ENCODE results near the gene CCDC24.

The CCDC24 gene

GRCh38 chr1:43976045-43976444, 15.4 kb upstream of the CCDC24 start:
- peak overlapping the region; percentile 93 for H3K4me3 ChIP-seq (ENCODE audit: control insufficient read depth, low read depth, low read length)
- DNase-seq (ENCODE audit: low read depth): no peak
- TF ChIP-seq CTCF (IDR thresholded peaks at IDR 0.05; ENCODE audit: control insufficient read depth, insufficient read depth, low read depth, low read length, missing control alignments): no peak

- no peak overlapping the region for H3K4me3 ChIP-seq (ENCODE audit: control insufficient read depth, low read depth, low read length)
- no peak for TF ChIP-seq CTCF (IDR thresholded peaks at IDR 0.05; ENCODE audit: control insufficient read depth, insufficient read depth, low read depth, low read length, missing control alignments)
- no peak for DNase-seq (ENCODE audit: low read depth)
These were observed 14.5 kb upstream of the CCDC24 start for GRCh38 chr1:43976890-43977289.

GRCh38 chr1:43977376-43978263, 13.8 kb upstream of the CCDC24 start:
- TF ChIP-seq CTCF (IDR thresholded peaks at IDR 0.05; ENCODE audit: control insufficient read depth, insufficient read depth, low read depth, low read length, missing control alignments): no peak
- DNase-seq (ENCODE audit: low read depth): no peak
- H3K4me3 ChIP-seq (ENCODE audit: control insufficient read depth, low read depth, low read length): no peak overlapping the region

DNA sequence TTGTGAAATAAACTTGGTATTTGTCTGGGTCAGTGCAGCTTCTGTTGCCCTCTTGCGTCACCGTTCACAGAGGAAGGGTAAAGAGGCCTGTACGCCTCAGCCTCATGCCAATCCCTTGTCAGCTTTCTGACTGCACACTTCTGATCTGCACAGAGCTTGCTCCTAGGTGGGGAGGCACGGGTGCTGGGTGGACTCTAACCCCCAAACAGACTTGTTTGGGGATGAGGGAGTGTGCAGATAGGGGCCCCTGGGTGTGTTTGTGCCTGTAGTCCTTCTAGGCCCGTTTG, 13.2 kb upstream of the CCDC24 start:
- DNase-seq (ENCODE audit: low read depth): no peak
- TF ChIP-seq CTCF (IDR thresholded peaks at IDR 0.05; ENCODE audit: control insufficient read depth, insufficient read depth, low read depth, low read length, missing control alignments): no peak
- peak overlapping the region; percentile 68 for H3K4me3 ChIP-seq (ENCODE audit: control insufficient read depth, low read depth, low read length)

DNA sequence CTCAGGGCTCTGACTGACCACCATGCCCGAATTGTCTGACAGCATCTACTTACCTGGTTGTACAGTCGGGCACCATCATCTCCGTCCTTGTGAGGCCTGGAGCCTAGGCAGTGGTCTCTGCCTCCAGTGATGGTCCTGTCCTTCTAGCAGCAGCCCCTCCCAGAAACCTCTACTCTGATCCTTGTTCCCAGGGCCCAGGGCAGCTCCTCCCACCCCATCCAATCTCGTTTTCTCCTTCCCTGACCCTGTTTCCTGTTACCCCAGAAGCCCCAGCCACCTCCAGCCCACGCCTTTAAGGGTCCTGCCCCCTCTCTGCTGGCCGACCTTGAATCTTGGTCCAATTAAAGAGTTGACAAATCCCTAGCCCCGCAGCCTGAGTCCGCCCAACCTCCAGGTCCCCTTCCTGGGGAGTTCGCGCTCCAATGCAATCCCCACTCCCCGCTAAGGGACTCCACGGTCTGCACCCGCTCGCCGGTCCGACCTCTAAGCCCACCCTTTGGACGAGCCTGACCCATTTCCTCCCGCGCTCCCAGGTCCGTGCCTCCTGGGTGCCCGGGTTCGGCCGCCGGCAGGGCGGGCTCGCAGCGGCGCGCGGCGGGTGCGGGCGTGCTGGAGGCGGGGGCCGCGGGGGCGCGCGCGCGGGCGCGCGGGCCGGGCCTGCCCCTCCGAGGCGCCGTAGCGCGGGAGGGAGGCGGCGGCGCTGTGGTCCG, 12.7 kb upstream of the CCDC24 start, which contains the start of gene B4GALT2:
Gene B4GALT2 (plus strand): TSS at position 660 of the 710 bp plus-strand sequence. CDS start 1,951 bp downstream, outside the sequence.
- peak within 1 kb of the TSS; percentile 68 for H3K4me3 ChIP-seq (ENCODE audit: control insufficient read depth, low read depth, low read length)
- no peak for TF ChIP-seq CTCF (IDR thresholded peaks at IDR 0.05; ENCODE audit: control insufficient read depth, insufficient read depth, low read depth, low read length, missing control alignments)
- no peak for DNase-seq (ENCODE audit: low read depth)

- DNase-seq (ENCODE audit: low read depth): no peak
- H3K4me3 ChIP-seq (ENCODE audit: control insufficient read depth, low read depth, low read length): peak overlapping the region; percentile 49
- no peak for TF ChIP-seq CTCF (IDR thresholded peaks at IDR 0.05; ENCODE audit: control insufficient read depth, insufficient read depth, low read depth, low read length, missing control alignments)
These were observed 12.2 kb upstream of the CCDC24 start for GRCh38 chr1:43979261-43979527.
